ENCODE measurements around the gene FARP1. TPM values are rescaled to one million over a fixed set of nuclear protein-coding genes. Genes with fewer than 3 reads are reported as not detected.

Gene FARP1
- total and polyA plus RNA-seq, 4 experiments from 2014 or later: 0.26 to 1.5 (median 0.42) TPM; not detected in 1

- no peak overlapping the region for H3K4me3 ChIP-seq (ENCODE audit: low read length in 2 of 2)
- ChIA-PET POLR2A (ENCODE audit: partially characterized antibody) (no interaction called here), CTCF (ENCODE audit: partially characterized antibody) (no interaction called here)
- no peak overlapping the region for H3K27ac ChIP-seq (ENCODE audit: low read depth, low read length)
- Mint-ChIP-seq H3K9me3 (peaks cover 0 to 6% (median under 1%) of the 10 kb centered on the region in 8 donors), H3K27me3 (peaks cover 10 to 26% of the 10 kb centered on the region in 2 donors), H3K4me3 (no peak overlapping the region), H3K27ac (no peak overlapping the region), H3K4me1 (no peaks in the 10 kb centered on the region), H3K36me3 (no peaks in the 10 kb centered on the region)
- H3K36me3 ChIP-seq (ENCODE audit: insufficient read depth, low read length): no peaks in the 10 kb centered on the region
- no peaks in the 10 kb centered on the region for H3K4me1 ChIP-seq (ENCODE audit: insufficient read depth, low read length)
- no peak for DNase-seq
- H3K9me3 ChIP-seq (ENCODE audit: control insufficient read depth in 1 of 2, low read length in 2 of 2): no peaks in the 10 kb centered on the region
- no peaks in the 10 kb centered on the region for H3K27me3 ChIP-seq (ENCODE audit: insufficient read depth, low read length)
- intact Hi-C loops (cut with micrococcal nuclease): no loop called here
Measured at GRCh38 chr13:98332691-98333090, 189.8 kb downstream of the FARP1 start.

GRCh38 chr13:98333486-98333885, 190.6 kb downstream of the FARP1 start:
- Mint-ChIP-seq H3K9me3 (peaks cover 0 to 6% (median under 1%) of the 10 kb centered on the region in 8 donors), H3K27ac (no peak overlapping the region), H3K4me1 (no peaks in the 10 kb centered on the region), H3K36me3 (no peaks in the 10 kb centered on the region), H3K4me3 (no peak overlapping the region), H3K27me3 (peaks cover 11 to 26% of the 10 kb centered on the region in 2 donors)
- Histone ChIP-seq H3K27me3 (ENCODE audit: insufficient read depth, low read length) (no peaks in the 10 kb centered on the region), H3K4me3 (ENCODE audit: low read length in 2 of 2) (no peak overlapping the region), H3K4me1 (ENCODE audit: insufficient read depth, low read length) (no peaks in the 10 kb centered on the region), H3K27ac (ENCODE audit: low read depth, low read length) (no peak overlapping the region), H3K9me3 (ENCODE audit: control insufficient read depth in 1 of 2, low read length in 2 of 2) (no peaks in the 10 kb centered on the region), H3K36me3 (ENCODE audit: insufficient read depth, low read length) (no peaks in the 10 kb centered on the region)
- ChIA-PET POLR2A (ENCODE audit: partially characterized antibody) (no interaction called here), CTCF (ENCODE audit: partially characterized antibody) (interaction anchor here (1.0 kb wide), 1 partner anchor 32 kb away, joined by 3 read pairs; no protein-coding TSS in a partner anchor)
- intact Hi-C loops (cut with micrococcal nuclease): no loop called here
- no peak for DNase-seq

GRCh38 chr13:98334620-98335205, 191.8 kb downstream of the FARP1 start:
- CTCF ChIA-PET (ENCODE audit: partially characterized antibody): no interaction called here
- POLR2A ChIA-PET (ENCODE audit: partially characterized antibody): no interaction called here

GRCh38 chr13:98335721-98336120, 192.8 kb downstream of the FARP1 start:
- Mint-ChIP-seq H3K27me3 (peaks cover 16 to 22% of the 10 kb centered on the region in 2 donors), H3K9me3 (peaks cover 0 to 6% (median under 1%) of the 10 kb centered on the region in 8 donors), H3K4me1 (no peaks in the 10 kb centered on the region), H3K4me3 (no peak overlapping the region), H3K36me3 (no peaks in the 10 kb centered on the region), H3K27ac (no peak overlapping the region)
- Histone ChIP-seq H3K36me3 (ENCODE audit: insufficient read depth, low read length) (no peaks in the 10 kb centered on the region), H3K27me3 (ENCODE audit: insufficient read depth, low read length) (no peaks in the 10 kb centered on the region), H3K4me1 (ENCODE audit: insufficient read depth, low read length) (no peaks in the 10 kb centered on the region), H3K4me3 (ENCODE audit: low read length in 2 of 2) (no peak overlapping the region), H3K9me3 (ENCODE audit: control insufficient read depth in 1 of 2, low read length in 2 of 2) (no peaks in the 10 kb centered on the region), H3K27ac (ENCODE audit: low read depth, low read length) (no peak overlapping the region)
- no peak for DNase-seq
- POLR2A ChIA-PET (ENCODE audit: partially characterized antibody): no interaction called here
- CTCF ChIA-PET (ENCODE audit: partially characterized antibody): no interaction called here
- intact Hi-C loops (cut with micrococcal nuclease): no loop called here

More at GRCh38 chr13:98334620-98335205, 191.8 kb downstream of the FARP1 start:
- H3K36me3 ChIP-seq (ENCODE audit: insufficient read depth, low read length): no peaks in the 10 kb centered on the region
- DNase-seq: no peak
- H3K4me1 ChIP-seq (ENCODE audit: insufficient read depth, low read length): no peaks in the 10 kb centered on the region
- no peak overlapping the region for H3K27ac ChIP-seq (ENCODE audit: low read depth, low read length)
- H3K27me3 ChIP-seq (ENCODE audit: insufficient read depth, low read length): no peaks in the 10 kb centered on the region
- intact Hi-C loops (cut with micrococcal nuclease): no loop called here
- no peaks in the 10 kb centered on the region for H3K4me1 Mint-ChIP-seq
- H3K9me3 ChIP-seq (ENCODE audit: control insufficient read depth in 1 of 2, low read length in 2 of 2): no peaks in the 10 kb centered on the region
- H3K27me3 Mint-ChIP-seq: peaks cover 17 to 25% of the 10 kb centered on the region in 2 donors
- H3K4me3 Mint-ChIP-seq: no peak overlapping the region
- no peaks in the 10 kb centered on the region for H3K36me3 Mint-ChIP-seq
- H3K4me3 ChIP-seq (ENCODE audit: low read length in 2 of 2): no peak overlapping the region
- H3K27ac Mint-ChIP-seq: no peak overlapping the region
- H3K9me3 Mint-ChIP-seq: peaks cover 0 to 6% (median under 1%) of the 10 kb centered on the region in 8 donors

GRCh38 chr13:98338310-98338709, 195.4 kb downstream of the FARP1 start:
- Histone ChIP-seq H3K27me3 (ENCODE audit: insufficient read depth, low read length) (no peaks in the 10 kb centered on the region), H3K27ac (ENCODE audit: low read depth, low read length) (no peak overlapping the region), H3K36me3 (ENCODE audit: insufficient read depth, low read length) (no peaks in the 10 kb centered on the region), H3K4me3 (ENCODE audit: low read length in 2 of 2) (no peak overlapping the region), H3K4me1 (ENCODE audit: insufficient read depth, low read length) (no peaks in the 10 kb centered on the region), H3K9me3 (ENCODE audit: control insufficient read depth in 1 of 2, low read length in 2 of 2) (no peaks in the 10 kb centered on the region)
- ChIA-PET POLR2A (ENCODE audit: partially characterized antibody) (no interaction called here), CTCF (ENCODE audit: partially characterized antibody) (no interaction called here)
- Mint-ChIP-seq H3K36me3 (no peaks in the 10 kb centered on the region), H3K27ac (no peak overlapping the region), H3K9me3 (peaks cover 0 to 6% (median under 1%) of the 10 kb centered on the region in 8 donors), H3K4me1 (no peaks in the 10 kb centered on the region), H3K27me3 (peaks cover 15 to 18% of the 10 kb centered on the region in 2 donors), H3K4me3 (no peak overlapping the region)
- DNase-seq: no peak
- intact Hi-C loops (cut with micrococcal nuclease): no loop called here

- Mint-ChIP-seq H3K36me3 (no peaks in the 10 kb centered on the region), H3K9me3 (peaks cover 0 to 3% (median under 1%) of the 10 kb centered on the region in 8 donors), H3K27me3 (peaks cover 14 to 17% of the 10 kb centered on the region in 2 donors), H3K4me3 (no peak overlapping the region), H3K4me1 (no peaks in the 10 kb centered on the region), H3K27ac (no peak overlapping the region)
- H3K27ac ChIP-seq (ENCODE audit: low read depth, low read length): no peak overlapping the region
- no peak for DNase-seq
- no peak overlapping the region for H3K4me3 ChIP-seq (ENCODE audit: low read length in 2 of 2)
- CTCF ChIA-PET (ENCODE audit: partially characterized antibody): no interaction called here
- no peaks in the 10 kb centered on the region for H3K9me3 ChIP-seq (ENCODE audit: control insufficient read depth in 1 of 2, low read length in 2 of 2)
- intact Hi-C loops (cut with micrococcal nuclease): no loop called here
- no peaks in the 10 kb centered on the region for H3K27me3 ChIP-seq (ENCODE audit: insufficient read depth, low read length)
- POLR2A ChIA-PET (ENCODE audit: partially characterized antibody): no interaction called here
- no peaks in the 10 kb centered on the region for H3K4me1 ChIP-seq (ENCODE audit: insufficient read depth, low read length)
- no peaks in the 10 kb centered on the region for H3K36me3 ChIP-seq (ENCODE audit: insufficient read depth, low read length)
Measured at GRCh38 chr13:98339684-98340425, 197.0 kb downstream of the FARP1 start.

- no peak for DNase-seq
- Histone ChIP-seq H3K4me3 (ENCODE audit: low read length in 2 of 2) (no peak overlapping the region), H3K27me3 (ENCODE audit: insufficient read depth, low read length) (no peaks in the 10 kb centered on the region), H3K36me3 (ENCODE audit: insufficient read depth, low read length) (no peaks in the 10 kb centered on the region), H3K4me1 (ENCODE audit: insufficient read depth, low read length) (no peaks in the 10 kb centered on the region), H3K27ac (ENCODE audit: low read depth, low read length) (no peak overlapping the region), H3K9me3 (ENCODE audit: control insufficient read depth in 1 of 2, low read length in 2 of 2) (no peaks in the 10 kb centered on the region)
- ChIA-PET CTCF (ENCODE audit: partially characterized antibody) (no interaction called here), POLR2A (ENCODE audit: partially characterized antibody) (no interaction called here)
- no peak overlapping the region for H3K27ac Mint-ChIP-seq
- peaks cover 11 to 17% of the 10 kb centered on the region in 2 donors for H3K27me3 Mint-ChIP-seq
- no peaks in the 10 kb centered on the region for H3K9me3 Mint-ChIP-seq
- intact Hi-C loops (cut with micrococcal nuclease): no loop called here
- no peaks in the 10 kb centered on the region for H3K4me1 Mint-ChIP-seq
- H3K36me3 Mint-ChIP-seq: no peaks in the 10 kb centered on the region
- no peak overlapping the region for H3K4me3 Mint-ChIP-seq
Measured at GRCh38 chr13:98342953-98343352, 200.1 kb downstream of the FARP1 start.
